GM19395 (cell line): ENCODE results near the gene ZBTB7C.

ENCODE experiments used
- ATAC-seq: cut with Tn5 transposase; IDR thresholded peaks from one replicate; pipeline ENCODE4 v1.9.1; 2021; ENCODE audit warnings: mild to moderate bottlenecking, moderate library complexity; ENCODE audit not compliant: unreplicated experiment

The ZBTB7C gene

DNA sequence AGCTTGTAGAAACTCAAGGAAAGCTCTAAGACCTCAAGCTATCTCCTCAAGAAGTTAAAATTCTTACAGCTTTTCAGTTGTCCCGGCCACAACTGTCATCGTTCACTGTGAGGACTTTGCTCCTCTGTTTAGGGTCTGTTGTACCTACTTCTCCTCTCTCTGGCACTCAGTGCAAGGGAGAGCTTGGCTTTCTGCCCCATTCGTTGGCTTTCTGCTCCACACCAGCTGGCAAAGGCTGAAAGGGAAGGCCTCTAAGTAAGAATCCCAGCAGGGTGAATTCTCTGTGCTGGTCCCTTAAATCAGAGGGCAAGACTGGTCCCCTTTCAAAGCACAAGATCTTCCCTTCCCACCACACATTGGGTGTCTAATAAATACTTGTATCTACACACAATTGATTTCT, 17.3 kb downstream of the ZBTB7C start:
- ATAC-seq, result no peak

GRCh38 chr18:48390641-48391040, 18.5 kb downstream of the ZBTB7C start:
- no peak for ATAC-seq

DNA sequence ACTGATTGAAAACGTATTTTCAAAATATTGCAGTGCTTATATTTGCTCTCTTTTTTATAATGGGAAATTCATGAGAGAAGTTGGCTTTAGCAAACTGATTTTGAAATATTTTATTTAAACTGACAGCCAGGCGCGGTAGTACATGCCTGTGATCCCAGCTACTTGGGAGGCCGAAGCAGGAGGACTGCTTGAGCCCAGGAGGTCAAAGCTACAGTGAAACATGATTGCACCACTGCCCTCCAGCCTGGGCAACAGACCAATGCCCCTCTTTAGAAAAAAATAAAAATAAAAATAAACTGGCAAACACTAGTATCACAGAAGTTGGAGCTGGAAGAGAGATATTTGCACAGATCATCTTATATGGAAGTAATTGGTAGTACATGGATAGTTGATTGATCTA, 20.7 kb downstream of the ZBTB7C start:
- ATAC-seq, result no peak

DNA sequence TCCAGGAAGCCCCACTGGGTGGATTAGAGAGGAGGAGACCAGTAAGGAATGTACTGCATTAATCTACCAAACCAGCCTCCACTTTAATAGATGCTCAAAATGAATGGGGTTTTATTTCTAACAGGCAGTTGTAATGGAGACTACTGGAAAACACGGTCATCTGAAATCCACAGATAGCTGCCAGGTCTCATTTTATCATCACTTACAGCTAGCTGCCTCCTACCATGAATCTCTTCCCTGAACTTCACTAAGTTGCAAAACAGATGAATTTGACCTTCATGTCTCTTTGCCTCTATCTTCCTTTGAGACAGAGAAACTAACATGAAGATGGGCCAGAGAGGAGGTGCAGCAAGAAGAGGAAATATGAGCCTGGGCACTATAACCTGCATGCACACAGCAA, 21.9 kb downstream of the ZBTB7C start:
- no peak for ATAC-seq

- no peak for ATAC-seq
These were observed 23.6 kb downstream of the ZBTB7C start for GRCh38 chr18:48385596-48385995.

- ATAC-seq, result no peak
These were observed 32.2 kb downstream of the ZBTB7C start for GRCh38 chr18:48376934-48377333.

DNA sequence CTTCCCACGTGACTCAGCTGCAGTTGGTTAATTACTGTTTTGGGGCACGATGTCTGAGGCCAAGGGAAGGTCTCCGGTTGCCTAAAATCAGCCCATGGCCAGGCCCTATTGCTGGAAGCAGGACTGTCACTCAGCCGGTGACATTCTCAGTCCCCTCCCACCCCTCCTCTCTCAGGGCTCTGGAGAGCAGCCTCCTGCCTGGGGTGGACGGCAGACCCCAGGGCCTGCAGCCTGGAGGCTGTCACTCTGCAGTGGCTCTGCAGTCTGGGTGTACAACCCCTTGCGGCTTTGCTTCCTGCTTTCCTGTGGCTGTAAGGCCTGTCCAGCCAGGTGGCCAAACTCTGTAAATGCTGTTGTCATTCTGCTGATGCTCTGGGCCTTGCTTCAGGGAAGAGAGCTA, 32.8 kb downstream of the ZBTB7C start:
- no peak for ATAC-seq

- no peak for ATAC-seq
These were observed 33.9 kb downstream of the ZBTB7C start for GRCh38 chr18:48375150-48375800.

DNA sequence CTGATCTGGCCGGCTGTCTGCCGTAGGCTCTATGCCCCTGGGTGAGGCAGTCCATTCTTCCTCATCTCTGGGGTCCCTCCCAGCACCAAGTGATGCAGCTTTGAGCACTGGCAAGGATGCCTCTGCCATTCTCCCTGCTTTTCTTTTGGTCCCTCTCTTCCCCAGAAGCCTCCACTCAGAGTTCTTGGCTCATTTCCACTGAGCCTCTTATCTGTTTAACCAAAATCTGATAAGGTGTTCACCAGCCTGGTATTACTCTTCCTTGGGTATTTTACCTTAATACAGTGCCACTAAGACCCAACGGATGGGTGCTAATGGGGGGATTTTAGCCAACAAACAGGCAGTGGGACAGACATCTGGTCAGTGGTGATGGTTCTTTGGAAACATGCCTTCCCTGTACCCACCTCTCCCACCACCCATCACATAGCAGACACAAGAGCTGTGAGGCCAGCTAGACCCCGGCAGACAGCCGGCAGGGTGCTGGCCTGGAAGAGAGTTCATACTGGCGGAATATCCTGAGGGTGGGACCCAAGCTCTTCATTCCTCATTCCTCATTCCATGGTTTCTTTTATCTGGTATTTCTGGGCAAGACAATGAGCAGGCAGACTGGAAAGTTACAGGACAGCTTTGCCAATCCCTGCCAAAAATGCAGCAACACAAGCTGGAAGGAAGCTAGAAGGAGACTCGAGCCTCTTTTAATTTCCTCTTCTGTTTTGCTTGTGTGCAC, 34.6 kb downstream of the ZBTB7C start:
- no peak for ATAC-seq

DNA sequence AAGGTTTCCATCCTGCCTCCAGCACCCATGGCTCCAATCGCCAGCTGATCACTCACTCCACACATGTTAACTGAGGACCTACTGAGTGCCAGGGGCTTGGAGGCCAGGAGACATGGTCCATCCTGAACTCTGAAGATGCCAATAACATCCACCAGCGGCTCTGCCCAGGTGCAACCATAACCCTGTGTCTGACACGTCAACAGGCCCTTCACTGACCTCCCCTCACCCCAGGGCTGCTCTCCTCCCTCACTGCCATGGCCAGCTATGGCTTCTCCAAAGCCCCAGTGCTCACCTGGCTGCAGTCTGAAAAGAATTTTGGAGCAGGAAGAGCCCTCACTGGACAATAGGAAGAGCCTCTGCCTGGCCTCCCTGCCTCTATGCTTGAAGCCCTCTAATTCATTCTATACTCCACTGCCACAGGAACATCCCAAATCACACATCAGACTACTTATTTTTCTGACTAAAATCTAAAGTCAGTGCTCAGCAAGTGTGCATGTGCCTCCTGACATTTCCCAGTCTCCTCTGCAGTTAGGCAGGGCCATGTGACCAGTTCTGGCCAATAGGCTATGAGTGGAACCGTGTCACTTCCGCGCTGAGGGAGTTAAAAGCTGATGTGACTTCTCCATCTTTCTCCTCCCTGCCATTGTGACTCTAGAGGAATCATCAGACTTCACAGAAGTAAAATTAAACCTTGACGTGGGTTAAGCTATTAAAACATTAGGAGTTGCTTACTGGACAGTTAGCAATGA, 37.2 kb downstream of the ZBTB7C start:
- ATAC-seq, result no peak

GRCh38 chr18:48367557-48367956, 41.6 kb downstream of the ZBTB7C start:
- ATAC-seq, result no peak

DNA sequence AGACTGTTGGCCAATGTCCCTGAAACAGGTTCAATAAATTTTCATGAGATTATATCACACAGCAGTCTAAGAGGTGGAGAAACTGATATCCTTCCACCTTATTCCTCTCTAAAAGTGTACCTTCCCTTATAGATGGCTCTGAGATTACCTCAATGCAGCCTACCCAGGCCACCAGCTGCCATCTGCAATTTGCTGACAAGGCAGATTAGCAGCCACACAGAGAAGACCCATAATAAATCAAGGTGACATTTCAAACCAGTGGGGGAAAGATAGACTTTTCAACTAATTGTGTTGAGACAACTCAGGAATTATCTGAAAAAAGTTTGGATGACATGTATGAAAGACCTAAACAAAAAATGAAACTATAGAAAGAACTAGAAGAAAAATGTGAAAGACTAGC, 43.2 kb downstream of the ZBTB7C start:
- ATAC-seq, result no peak

- no peak for ATAC-seq
These were observed 45.0 kb downstream of the ZBTB7C start for GRCh38 chr18:48364146-48364545.

DNA sequence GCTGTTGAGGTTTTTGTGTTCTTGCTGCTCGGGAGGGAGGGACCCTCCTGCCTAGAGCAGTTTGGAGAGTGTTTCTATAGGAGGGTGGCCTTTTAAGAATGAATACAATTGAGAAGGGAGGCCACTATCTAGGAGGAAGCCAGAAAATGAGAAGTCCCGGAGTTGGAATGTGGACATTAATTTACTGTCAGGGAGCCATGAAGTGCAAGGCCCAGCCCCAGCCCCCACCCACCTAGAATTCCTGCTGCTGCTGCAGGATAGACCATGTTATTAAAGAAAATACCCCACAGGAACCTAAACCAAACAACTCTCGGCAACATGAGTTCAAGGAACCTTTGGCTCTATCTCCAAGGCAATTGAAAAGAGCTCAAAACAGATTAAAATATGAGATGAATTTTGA, 46.0 kb downstream of the ZBTB7C start:
- no peak for ATAC-seq

- ATAC-seq, result no peak
These were observed 47.4 kb downstream of the ZBTB7C start for GRCh38 chr18:48361801-48362200.

GRCh38 chr18:48360376-48361021, 48.7 kb downstream of the ZBTB7C start:
- ATAC-seq, result no peak

- ATAC-seq, result no peak
These were observed 49.6 kb downstream of the ZBTB7C start for GRCh38 chr18:48359626-48360025.

- ATAC-seq, result no peak
These were observed 50.3 kb downstream of the ZBTB7C start for GRCh38 chr18:48358868-48359267.

- no peak for ATAC-seq
These were observed 52.1 kb downstream of the ZBTB7C start for GRCh38 chr18:48356909-48357631.

GRCh38 chr18:48356151-48356745, 52.9 kb downstream of the ZBTB7C start:
- no peak for ATAC-seq
